Lower lobe of right lung (tissue), 2 donors: ENCODE measurements around the gene LBX2. TPM values are rescaled to one million over a fixed set of nuclear protein-coding genes. Genes with fewer than 3 reads are reported as not detected.

Experiments
- ATAC-seq, 2 donors: fragments of 200-7000 bp; cut with Tn5 transposase; one replicate each; pipeline ENCODE4 v1.9.1; 2020 to 2022; ENCODE audit warnings: mild to moderate bottlenecking in 2 of 2, moderate library complexity in 2 of 2
- DNase-seq: peaks from one replicate; pipeline ENCODE4 v3.0.0-alpha.2; 2020
- H3K27ac ChIP-seq: fragments of 200-600 bp; one replicate; pipeline ENCODE4 v1.8.0; 2022
- H3K27me3 ChIP-seq: fragments of 200-600 bp; one replicate; pipeline ENCODE4 v1.8.0; 2022; ENCODE audit warnings: low read depth
- H3K36me3 ChIP-seq: fragments of 200-600 bp; one replicate; pipeline ENCODE4 v1.8.0; 2022; ENCODE audit warnings: mild to moderate bottlenecking
- H3K4me1 ChIP-seq: fragments of 200-600 bp; one replicate; pipeline ENCODE4 v1.8.0; 2022
- H3K4me3 ChIP-seq: fragments of 200-600 bp; one replicate; pipeline ENCODE4 v1.8.0; 2022; ENCODE audit warnings: mild to moderate bottlenecking
- H3K9me3 ChIP-seq: fragments of 200-600 bp; one replicate; pipeline ENCODE4 v1.8.0; 2022
- CTCF ChIP-seq: fragments of 200-600 bp; IDR thresholded peaks from one replicate; pipeline ENCODE4 v1.8.0; 2022; ENCODE audit warnings: antibody characterized with exemption, mild to moderate bottlenecking
- intact Hi-C: fragments of 100-400 bp; cut with DNase I; formaldehyde crosslinking; loops from one replicate; pipeline ENCODE4 v1.11.0; 2022
- total RNA-seq: library from RNA; stranded (reverse); fragmentation: NEBNext Ultra II Directional; extraction: Animal tissue kit (Norgen Biotek cat#: 25700); gene quantifications from one replicate; pipeline ENCODE4 v1.2.1, GENCODE V29; 2021
- donor health status: DM: no; HTN: yes; CAD: no; lungs with severe emphysema.

The LBX2 gene
- total RNA-seq, 1 donor from 2014 or later = 1.5 TPM

DNA sequence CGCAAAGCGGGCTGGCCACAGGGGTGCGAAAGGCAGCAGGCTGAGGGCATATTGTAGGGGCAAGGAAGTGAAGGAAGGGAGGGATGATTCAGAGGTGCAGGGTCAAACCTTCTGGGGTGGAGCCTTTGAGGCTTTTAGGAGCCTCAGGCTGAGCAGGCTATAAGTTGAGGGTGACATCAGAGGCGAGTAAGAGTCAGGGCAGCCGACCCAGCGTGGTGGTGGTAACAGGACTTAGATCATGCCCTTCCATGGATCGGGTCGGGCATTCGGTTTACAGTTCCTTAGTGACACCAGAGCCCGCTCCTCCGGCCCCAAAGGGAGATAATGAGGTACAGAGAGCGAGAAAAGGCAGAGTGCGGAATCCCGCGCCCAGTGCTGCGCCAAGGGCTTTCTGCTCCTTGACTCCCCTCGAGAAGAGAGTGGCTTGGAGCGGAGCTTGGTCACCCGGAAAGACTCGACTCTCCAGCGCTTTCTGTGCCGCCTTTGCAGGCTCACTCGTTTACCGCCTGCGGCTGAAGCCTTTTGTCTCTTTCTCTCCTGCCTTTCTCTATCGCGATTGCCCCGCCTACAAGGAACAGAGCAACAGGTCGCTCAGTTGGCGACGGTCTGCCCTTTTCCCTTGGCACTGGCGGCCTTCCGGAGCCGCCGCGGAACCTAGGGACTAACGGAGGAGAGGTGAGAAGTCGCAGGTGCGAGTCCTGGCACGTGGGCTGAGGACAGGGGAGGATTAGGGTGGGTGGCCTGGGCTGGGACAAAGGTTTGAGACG lies 720 bp downstream of the LBX2 start:
- Histone ChIP-seq H3K27me3 (peaks cover 46% of the 10 kb centered on the region), H3K9me3 (no peaks in the 10 kb centered on the region), H3K4me1 (peaks cover 40% of the 10 kb centered on the region), H3K4me3 (peak overlapping the region; percentile 47), H3K36me3 (peaks cover 7% of the 10 kb centered on the region), H3K27ac (no peak overlapping the region)
- DNase-seq (peak; percentile 50), ATAC-seq (peak; percentile 16 to 18)
- no peak for TF ChIP-seq CTCF
- intact Hi-C loops = no loop called here

DNA sequence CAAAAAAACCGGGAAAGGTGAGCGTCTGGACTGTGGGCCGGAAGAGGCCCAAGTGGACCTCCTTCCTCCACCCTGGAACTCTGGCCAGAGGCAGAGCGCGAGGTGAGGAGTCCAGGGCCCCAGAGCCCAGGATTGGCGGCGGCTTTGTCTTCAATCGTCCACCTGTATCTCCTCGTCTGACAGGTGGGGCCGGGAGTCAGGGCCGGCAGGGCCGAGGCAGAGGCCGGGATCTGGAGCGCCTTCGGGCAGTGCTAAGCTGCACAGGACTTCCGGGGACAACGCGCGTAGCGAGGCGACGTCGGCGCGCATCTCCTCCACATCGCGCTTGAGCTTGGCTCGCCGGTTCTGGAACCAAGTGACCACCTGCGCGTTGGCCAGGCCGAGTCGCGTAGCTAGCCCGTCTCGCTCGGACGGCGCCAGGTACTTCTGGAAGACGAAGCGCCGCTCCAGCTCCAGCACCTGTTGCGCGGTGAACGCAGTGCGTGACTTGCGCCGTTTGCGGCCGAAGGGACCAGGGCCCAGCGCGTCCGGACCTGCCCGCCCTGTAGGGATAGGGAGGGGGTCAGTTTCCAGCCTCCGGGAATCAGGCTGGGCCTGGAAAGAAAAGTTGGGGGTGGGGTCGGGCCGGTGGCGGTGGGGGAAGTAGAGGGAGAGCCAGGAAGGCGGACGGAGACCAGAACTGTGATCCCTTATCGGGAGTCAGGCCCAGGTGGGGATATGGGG lies 1.5 kb downstream of the LBX2 start:
- no peaks in the 10 kb centered on the region for H3K9me3 ChIP-seq
- TF ChIP-seq CTCF = no peak
- peak overlapping the region; percentile 47 for H3K4me3 ChIP-seq
- H3K36me3 ChIP-seq = peaks cover 14% of the 10 kb centered on the region
- DNase-seq (peak; percentile 59), ATAC-seq (peak; percentile 49 to 64)
- intact Hi-C loops = no loop called here
- peaks cover 35% of the 10 kb centered on the region for H3K4me1 ChIP-seq
- no peak overlapping the region for H3K27ac ChIP-seq
- H3K27me3 ChIP-seq = peaks cover 46% of the 10 kb centered on the region

- intact Hi-C loops = no loop called here
- H3K36me3 ChIP-seq = peaks cover 22% of the 10 kb centered on the region
- DNase-seq (peak; percentile 35), ATAC-seq (no peak)
- H3K4me1 ChIP-seq = peaks cover 30% of the 10 kb centered on the region
- no peak for TF ChIP-seq CTCF
- H3K27me3 ChIP-seq = peaks cover 42% of the 10 kb centered on the region
- no peaks in the 10 kb centered on the region for H3K9me3 ChIP-seq
- H3K4me3 ChIP-seq = peak overlapping the region; percentile 47
- no peak overlapping the region for H3K27ac ChIP-seq
Measured at GRCh38 chr2:74496997-74497776, 2.2 kb downstream of the LBX2 start.

- no peak for TF ChIP-seq CTCF
- Histone ChIP-seq H3K4me3 (no peak overlapping the region), H3K36me3 (peaks cover 39% of the 10 kb centered on the region), H3K4me1 (peaks cover 26% of the 10 kb centered on the region), H3K27ac (no peak overlapping the region), H3K9me3 (no peaks in the 10 kb centered on the region), H3K27me3 (peaks cover 34% of the 10 kb centered on the region)
- intact Hi-C loops = no loop called here
- ATAC-seq = no peak
- DNase-seq = no peak
Measured at GRCh38 chr2:74495440-74495839, 4.0 kb downstream of the LBX2 start.

GRCh38 chr2:74493546-74493945 lies 5.9 kb downstream of the LBX2 start:
- H3K4me1 ChIP-seq = peaks cover 13% of the 10 kb centered on the region
- peaks cover 50% of the 10 kb centered on the region for H3K36me3 ChIP-seq
- H3K27me3 ChIP-seq = peaks cover 15% of the 10 kb centered on the region
- intact Hi-C loops = no loop called here
- no peak for TF ChIP-seq CTCF
- no peaks in the 10 kb centered on the region for H3K9me3 ChIP-seq
- no peak for ATAC-seq
- no peak overlapping the region for H3K4me3 ChIP-seq
- DNase-seq = no peak
- no peak overlapping the region for H3K27ac ChIP-seq
